Lower leg skin (tissue), 3 donors: Measurements from ENCODE around the gene NTM.
"Not testable (repeated sequence)": the region's sequence is repeated elsewhere in the genome, so short reads cannot be mapped to it uniquely, and the experiment has no call there.

Experiments
- POLR2A ChIP-seq, 2 donors: fragments of 450-650 bp; IDR thresholded peaks; one replicate each; pipeline ENCODE4 v1.6.1; 2016 to 2017; ENCODE audit warnings: antibody characterized with exemption in 2 of 2, mild to moderate bottlenecking in 1 of 2, moderate library complexity in 1 of 2
- TF ChIP-seq, protein P1 (sequence below), 3 donors: fragments of 450-650 bp; IDR thresholded peaks; one replicate each; pipeline ENCODE4 v1.5.1; 2016; ENCODE audit warnings: antibody characterized with exemption in 3 of 3, mild to moderate bottlenecking in 3 of 3, moderate library complexity in 2 of 3

DNA sequence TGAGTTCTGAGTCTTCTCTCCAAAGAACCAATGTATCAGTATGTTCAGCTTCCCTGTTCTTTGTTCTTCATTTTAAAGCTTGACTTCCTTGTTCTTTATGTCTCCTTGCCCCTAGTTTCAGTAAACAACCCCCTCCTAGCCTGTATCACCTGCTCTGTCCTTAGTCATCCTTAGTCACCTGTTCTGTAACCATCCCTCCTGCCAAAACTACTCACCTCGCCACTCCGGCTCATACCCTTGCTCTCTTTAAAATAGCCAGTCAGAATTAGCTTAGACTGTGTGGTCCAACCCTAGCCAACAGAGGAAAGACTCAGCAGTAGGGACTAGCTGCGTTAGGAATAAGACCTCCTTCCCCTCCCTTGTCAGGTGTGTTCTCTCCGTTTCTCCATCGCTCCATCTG is 127.3 kb downstream of the NTM start:
- not testable (repeated sequence) for TF ChIP-seq POLR2A (IDR thresholded peaks at IDR 0.05)
- TF ChIP-seq, protein P1, sequence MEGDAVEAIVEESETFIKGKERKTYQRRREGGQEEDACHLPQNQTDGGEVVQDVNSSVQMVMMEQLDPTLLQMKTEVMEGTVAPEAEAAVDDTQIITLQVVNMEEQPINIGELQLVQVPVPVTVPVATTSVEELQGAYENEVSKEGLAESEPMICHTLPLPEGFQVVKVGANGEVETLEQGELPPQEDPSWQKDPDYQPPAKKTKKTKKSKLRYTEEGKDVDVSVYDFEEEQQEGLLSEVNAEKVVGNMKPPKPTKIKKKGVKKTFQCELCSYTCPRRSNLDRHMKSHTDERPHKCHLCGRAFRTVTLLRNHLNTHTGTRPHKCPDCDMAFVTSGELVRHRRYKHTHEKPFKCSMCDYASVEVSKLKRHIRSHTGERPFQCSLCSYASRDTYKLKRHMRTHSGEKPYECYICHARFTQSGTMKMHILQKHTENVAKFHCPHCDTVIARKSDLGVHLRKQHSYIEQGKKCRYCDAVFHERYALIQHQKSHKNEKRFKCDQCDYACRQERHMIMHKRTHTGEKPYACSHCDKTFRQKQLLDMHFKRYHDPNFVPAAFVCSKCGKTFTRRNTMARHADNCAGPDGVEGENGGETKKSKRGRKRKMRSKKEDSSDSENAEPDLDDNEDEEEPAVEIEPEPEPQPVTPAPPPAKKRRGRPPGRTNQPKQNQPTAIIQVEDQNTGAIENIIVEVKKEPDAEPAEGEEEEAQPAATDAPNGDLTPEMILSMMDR (IDR thresholded peaks at IDR 0.05), result not testable (repeated sequence)
